ENCODE results near the gene DACT2.

DACT2 gene

DNA sequence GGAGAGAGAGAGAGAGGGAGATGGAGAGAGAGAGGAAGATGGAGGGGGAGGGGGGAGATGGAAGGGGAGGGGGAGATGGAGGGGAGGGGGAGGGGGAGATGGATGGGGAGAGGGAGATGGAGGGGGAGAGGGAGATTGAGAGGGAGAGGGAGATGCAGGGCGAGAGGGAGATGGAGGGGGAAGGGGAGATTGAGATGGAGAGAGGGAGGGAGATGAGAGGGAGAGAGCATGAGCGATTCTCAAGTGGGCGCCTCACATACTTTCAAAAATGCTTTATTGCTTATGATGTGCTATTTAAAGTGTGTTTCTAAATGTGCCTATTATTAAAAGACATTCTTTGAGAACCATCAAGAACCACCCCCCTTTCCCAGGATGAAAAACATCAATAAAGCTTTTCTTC lies 43.7 kb upstream of the DACT2 start:
- no peaks in the 10 kb centered on the region for H3K36me3 ChIP-seq (ENCODE audit: control insufficient read depth in 1 of 2, insufficient read depth in 2 of 2, low read length in 2 of 2)
- no peak overlapping the region for H3K23ac ChIP-seq (ENCODE audit: low read length)
- H3K4ac ChIP-seq (ENCODE audit: low read depth, low read length): no peak overlapping the region
- peaks cover 2 to 7% of the 10 kb centered on the region in 2 experiments for H3K4me1 ChIP-seq (ENCODE audit: control insufficient read depth in 1 of 2, insufficient read depth in 2 of 2, low read length in 2 of 2)
- H3K9me3 ChIP-seq (ENCODE audit: insufficient read depth, low read depth, low read length): peaks cover 5% of the 10 kb centered on the region
- H3K18ac ChIP-seq (ENCODE audit: low read length): no peak overlapping the region
- no peak overlapping the region for H2AK5ac ChIP-seq (ENCODE audit: low read length)
- H3K27ac ChIP-seq (ENCODE audit: low read depth, low read length): no peak overlapping the region
- no peak overlapping the region for H4K12ac ChIP-seq (ENCODE audit: low read depth, low read length)
- no peak for DNase-seq
- no peak overlapping the region for H3K4me2 ChIP-seq (ENCODE audit: low read length)
- H3K4me3 ChIP-seq (ENCODE audit: low read depth, low read length): no peak overlapping the region
- no peaks in the 10 kb centered on the region for H3K27me3 ChIP-seq (ENCODE audit: insufficient read depth, low read length)
- H4K91ac ChIP-seq (ENCODE audit: low read depth, low read length): no peak overlapping the region
- no peak overlapping the region for H2BK12ac ChIP-seq (ENCODE audit: low read length)
- no peak overlapping the region for H2AFZ ChIP-seq (ENCODE audit: insufficient read depth, low read length, poor library complexity)
- no peak overlapping the region for H2BK5ac ChIP-seq (ENCODE audit: low read depth, low read length, poor library complexity)
- H3K14ac ChIP-seq (ENCODE audit: low read length): no peak overlapping the region
- 100% methylated on average over 2 of the region's 3 CpGs for WGBS (ENCODE audit: extremely low coverage, insufficient coverage, insufficient read length)
- H4K8ac ChIP-seq (ENCODE audit: low read depth, low read length): no peak overlapping the region
- no peaks in the 10 kb centered on the region for H3K79me1 ChIP-seq (ENCODE audit: low read length)
- no peaks in the 10 kb centered on the region for H3K79me2 ChIP-seq (ENCODE audit: control insufficient read depth, insufficient read depth, low read length, poor library complexity)
- no peak overlapping the region for H3K9ac ChIP-seq (ENCODE audit: low read length)
- no peak overlapping the region for H2BK120ac ChIP-seq (ENCODE audit: insufficient read depth, low read length, poor library complexity)

DNA sequence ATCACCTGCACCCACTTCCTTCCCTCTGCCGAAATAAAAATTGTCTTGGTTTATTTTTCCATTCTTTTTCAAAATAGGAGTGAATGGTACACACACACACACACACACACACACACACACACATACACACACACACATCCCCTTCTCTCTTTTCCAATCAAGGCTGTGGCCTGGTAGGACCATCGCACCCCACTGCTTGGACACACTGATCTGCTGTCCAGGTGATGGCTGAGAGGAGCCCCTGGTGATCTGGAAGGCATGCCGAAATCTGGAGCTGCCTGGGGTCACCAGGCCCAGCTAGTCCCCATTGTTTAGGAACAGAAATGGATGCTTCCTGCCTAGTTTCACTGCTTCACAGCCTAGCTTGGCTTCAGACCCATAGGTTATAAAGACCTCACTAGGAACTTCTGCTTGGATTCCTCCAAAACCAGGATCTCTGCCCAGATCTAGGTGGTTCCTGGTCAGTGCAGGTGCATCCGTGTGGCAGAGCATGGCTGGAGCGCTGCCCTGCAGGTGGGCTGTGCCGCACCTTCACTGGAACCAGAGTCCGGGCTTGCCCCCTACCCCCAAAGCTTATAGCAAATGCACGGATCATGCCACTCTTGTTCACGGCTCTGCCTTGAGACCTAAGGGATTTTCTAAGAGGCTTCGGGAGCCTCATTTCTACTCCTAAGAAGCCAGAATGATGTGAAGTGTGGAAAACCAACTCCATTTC lies 42.9 kb upstream of the DACT2 start:
- H3K4me1 ChIP-seq (ENCODE audit: control insufficient read depth in 1 of 2, insufficient read depth in 2 of 2, low read length in 2 of 2): peaks cover 2 to 4% of the 10 kb centered on the region in 2 experiments
- no peak overlapping the region for H2AK5ac ChIP-seq (ENCODE audit: low read length)
- no peak overlapping the region for H4K91ac ChIP-seq (ENCODE audit: low read depth, low read length)
- DNase-seq: no peak
- no peak overlapping the region for H4K12ac ChIP-seq (ENCODE audit: low read depth, low read length)
- no peaks in the 10 kb centered on the region for H3K27me3 ChIP-seq (ENCODE audit: insufficient read depth, low read length)
- WGBS (ENCODE audit: extremely low coverage, insufficient coverage, insufficient read length): no CpG with 5 or more reads among the region's 10 CpGs
- no peaks in the 10 kb centered on the region for H3K36me3 ChIP-seq (ENCODE audit: control insufficient read depth in 1 of 2, insufficient read depth in 2 of 2, low read length in 2 of 2)
- no peak overlapping the region for H2BK12ac ChIP-seq (ENCODE audit: low read length)
- peaks cover 5% of the 10 kb centered on the region for H3K9me3 ChIP-seq (ENCODE audit: insufficient read depth, low read depth, low read length)
- no peaks in the 10 kb centered on the region for H3K79me1 ChIP-seq (ENCODE audit: low read length)
- no peak overlapping the region for H3K4ac ChIP-seq (ENCODE audit: low read depth, low read length)
- no peak overlapping the region for H3K27ac ChIP-seq (ENCODE audit: low read depth, low read length)
- no peak overlapping the region for H2BK120ac ChIP-seq (ENCODE audit: insufficient read depth, low read length, poor library complexity)
- no peak overlapping the region for H3K4me3 ChIP-seq (ENCODE audit: low read depth, low read length)
- no peak overlapping the region for H2BK5ac ChIP-seq (ENCODE audit: low read depth, low read length, poor library complexity)
- H3K79me2 ChIP-seq (ENCODE audit: control insufficient read depth, insufficient read depth, low read length, poor library complexity): no peaks in the 10 kb centered on the region
- no peak overlapping the region for H3K14ac ChIP-seq (ENCODE audit: low read length)
- no peak overlapping the region for H3K18ac ChIP-seq (ENCODE audit: low read length)
- no peak overlapping the region for H3K23ac ChIP-seq (ENCODE audit: low read length)
- H3K4me2 ChIP-seq (ENCODE audit: low read length): no peak overlapping the region
- H4K8ac ChIP-seq (ENCODE audit: low read depth, low read length): no peak overlapping the region
- H2AFZ ChIP-seq (ENCODE audit: insufficient read depth, low read length, poor library complexity): no peak overlapping the region
- no peak overlapping the region for H3K9ac ChIP-seq (ENCODE audit: low read length)

DNA sequence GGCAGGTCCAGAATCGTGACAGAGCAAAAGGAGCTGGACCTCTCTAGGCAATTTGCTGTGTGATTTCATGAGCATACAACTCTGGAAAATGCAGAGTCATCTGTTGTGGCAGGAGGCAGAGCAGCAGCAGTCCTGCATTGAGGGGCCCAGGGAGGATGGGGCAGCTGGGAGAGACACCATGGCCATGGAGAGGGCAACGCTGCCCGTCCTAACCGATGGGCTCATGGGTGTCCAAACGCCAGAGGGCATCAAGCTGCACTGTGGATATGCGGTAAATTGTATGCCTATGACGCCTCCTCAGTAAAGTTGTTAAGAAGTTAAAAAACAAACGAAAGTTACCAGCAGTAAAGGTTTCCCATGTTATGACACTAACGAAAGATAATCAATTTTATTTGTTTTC lies 42.2 kb upstream of the DACT2 start:
- H2BK120ac ChIP-seq (ENCODE audit: insufficient read depth, low read length, poor library complexity): no peak overlapping the region
- no peak overlapping the region for H3K4ac ChIP-seq (ENCODE audit: low read depth, low read length)
- no peak overlapping the region for H3K4me3 ChIP-seq (ENCODE audit: low read depth, low read length)
- H3K36me3 ChIP-seq (ENCODE audit: control insufficient read depth in 1 of 2, insufficient read depth in 2 of 2, low read length in 2 of 2): no peaks in the 10 kb centered on the region
- H4K91ac ChIP-seq (ENCODE audit: low read depth, low read length): no peak overlapping the region
- no peak overlapping the region for H3K18ac ChIP-seq (ENCODE audit: low read length)
- H3K9ac ChIP-seq (ENCODE audit: low read length): no peak overlapping the region
- H3K79me2 ChIP-seq (ENCODE audit: control insufficient read depth, insufficient read depth, low read length, poor library complexity): no peaks in the 10 kb centered on the region
- no peak overlapping the region for H2BK5ac ChIP-seq (ENCODE audit: low read depth, low read length, poor library complexity)
- no peak overlapping the region for H2AK5ac ChIP-seq (ENCODE audit: low read length)
- H4K12ac ChIP-seq (ENCODE audit: low read depth, low read length): no peak overlapping the region
- peaks cover 3% of the 10 kb centered on the region for H3K9me3 ChIP-seq (ENCODE audit: insufficient read depth, low read depth, low read length)
- no peak overlapping the region for H3K4me2 ChIP-seq (ENCODE audit: low read length)
- H3K79me1 ChIP-seq (ENCODE audit: low read length): no peaks in the 10 kb centered on the region
- H4K8ac ChIP-seq (ENCODE audit: low read depth, low read length): no peak overlapping the region
- H3K23ac ChIP-seq (ENCODE audit: low read length): no peak overlapping the region
- H3K4me1 ChIP-seq (ENCODE audit: control insufficient read depth in 1 of 2, insufficient read depth in 2 of 2, low read length in 2 of 2): peaks cover 0 to 2% of the 10 kb centered on the region in 2 experiments
- no peak overlapping the region for H3K27ac ChIP-seq (ENCODE audit: low read depth, low read length)
- no peak overlapping the region for H3K14ac ChIP-seq (ENCODE audit: low read length)
- no CpG with 5 or more reads among the region's 9 CpGs for WGBS (ENCODE audit: extremely low coverage, insufficient coverage, insufficient read length)
- no peaks in the 10 kb centered on the region for H3K27me3 ChIP-seq (ENCODE audit: insufficient read depth, low read length)
- no peak for DNase-seq
- H2AFZ ChIP-seq (ENCODE audit: insufficient read depth, low read length, poor library complexity): no peak overlapping the region
- H2BK12ac ChIP-seq (ENCODE audit: low read length): no peak overlapping the region

DNA sequence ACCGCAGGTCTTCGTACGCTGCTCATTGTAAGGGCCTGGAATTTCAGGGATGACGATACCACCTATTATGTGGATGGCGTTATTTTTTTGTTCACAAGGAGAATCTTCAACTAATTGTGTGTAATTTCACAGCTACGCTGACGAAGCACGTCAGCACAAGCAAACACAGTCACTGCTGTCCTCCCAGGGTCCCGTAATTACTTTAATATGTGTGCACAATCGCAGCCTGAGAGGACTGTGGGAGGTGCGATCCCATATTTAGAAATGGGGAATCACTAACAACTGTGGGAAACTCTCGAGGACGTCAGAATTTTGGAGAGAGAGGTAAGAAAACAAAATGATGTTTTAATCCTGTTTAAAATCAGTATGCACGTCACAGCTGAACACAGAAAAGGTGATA lies 40.2 kb upstream of the DACT2 start:
- Histone ChIP-seq H3K79me1 (ENCODE audit: low read length) (no peaks in the 10 kb centered on the region), H3K27ac (ENCODE audit: low read depth, low read length) (no peak overlapping the region), H2BK5ac (ENCODE audit: low read depth, low read length, poor library complexity) (no peak overlapping the region), H2BK120ac (ENCODE audit: insufficient read depth, low read length, poor library complexity) (no peak overlapping the region), H4K91ac (ENCODE audit: low read depth, low read length) (no peak overlapping the region), H3K9ac (ENCODE audit: low read length) (no peak overlapping the region), H4K8ac (ENCODE audit: low read depth, low read length) (no peak overlapping the region), H3K9me3 (ENCODE audit: insufficient read depth, low read depth, low read length) (no peaks in the 10 kb centered on the region), H2AFZ (ENCODE audit: insufficient read depth, low read length, poor library complexity) (no peak overlapping the region), H3K4ac (ENCODE audit: low read depth, low read length) (no peak overlapping the region), H2BK12ac (ENCODE audit: low read length) (no peak overlapping the region), H2AK5ac (ENCODE audit: low read length) (no peak overlapping the region), H3K36me3 (ENCODE audit: control insufficient read depth in 1 of 2, insufficient read depth in 2 of 2, low read length in 2 of 2) (no peaks in the 10 kb centered on the region), H3K27me3 (ENCODE audit: insufficient read depth, low read length) (no peaks in the 10 kb centered on the region), H3K4me1 (ENCODE audit: control insufficient read depth in 1 of 2, insufficient read depth in 2 of 2, low read length in 2 of 2) (peaks cover 0 to 2% of the 10 kb centered on the region in 2 experiments), H3K18ac (ENCODE audit: low read length) (no peak overlapping the region), H4K12ac (ENCODE audit: low read depth, low read length) (no peak overlapping the region), H3K4me3 (ENCODE audit: low read depth, low read length) (no peak overlapping the region), H3K14ac (ENCODE audit: low read length) (no peak overlapping the region), H3K79me2 (ENCODE audit: control insufficient read depth, insufficient read depth, low read length, poor library complexity) (no peaks in the 10 kb centered on the region), H3K23ac (ENCODE audit: low read length) (no peak overlapping the region), H3K4me2 (ENCODE audit: low read length) (no peak overlapping the region)
- DNase-seq: no peak
- no CpG with 5 or more reads among the region's 14 CpGs for WGBS (ENCODE audit: extremely low coverage, insufficient coverage, insufficient read length)

All from trophoblast cell (in vitro differentiated cells and primary cell).